GM21526 (cell line): ENCODE measurements around the gene SLC37A1.
"Not testable (repeated sequence)": the region's sequence is repeated elsewhere in the genome, so short reads cannot be mapped to it uniquely, and the experiment has no call there.

ENCODE experiments used
- ATAC-seq: cut with Tn5 transposase; IDR thresholded peaks from one replicate; pipeline ENCODE4 v1.9.1; 2021; ENCODE audit warnings: moderate library complexity; ENCODE audit not compliant: unreplicated experiment, low FRiP score

Gene SLC37A1

DNA sequence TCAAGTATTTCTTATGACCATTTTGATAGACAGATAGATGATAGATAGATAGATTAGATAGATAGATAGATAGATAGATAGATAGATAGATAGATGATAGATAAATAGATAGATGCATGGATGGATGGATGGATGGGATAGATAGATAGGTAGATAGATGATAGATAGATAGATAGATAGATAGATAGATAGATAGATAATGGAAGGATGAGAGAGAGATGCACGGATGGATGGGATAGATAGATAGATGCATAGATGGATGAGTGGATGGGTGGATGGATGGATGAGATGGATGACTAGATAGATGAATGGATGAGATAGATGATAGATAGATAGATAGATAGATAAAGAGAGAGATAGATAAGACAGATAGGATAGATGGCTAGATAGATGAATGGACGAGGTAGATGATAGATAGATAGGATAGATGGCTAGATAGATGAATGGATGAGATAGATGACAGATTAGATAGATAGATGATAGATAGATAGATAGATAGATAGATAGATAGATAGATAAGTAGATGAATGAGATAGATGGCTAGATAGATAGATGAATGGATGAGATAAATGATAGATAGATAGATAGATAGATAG is 114.9 kb downstream of the SLC37A1 start:
- not testable (repeated sequence) for ATAC-seq

DNA sequence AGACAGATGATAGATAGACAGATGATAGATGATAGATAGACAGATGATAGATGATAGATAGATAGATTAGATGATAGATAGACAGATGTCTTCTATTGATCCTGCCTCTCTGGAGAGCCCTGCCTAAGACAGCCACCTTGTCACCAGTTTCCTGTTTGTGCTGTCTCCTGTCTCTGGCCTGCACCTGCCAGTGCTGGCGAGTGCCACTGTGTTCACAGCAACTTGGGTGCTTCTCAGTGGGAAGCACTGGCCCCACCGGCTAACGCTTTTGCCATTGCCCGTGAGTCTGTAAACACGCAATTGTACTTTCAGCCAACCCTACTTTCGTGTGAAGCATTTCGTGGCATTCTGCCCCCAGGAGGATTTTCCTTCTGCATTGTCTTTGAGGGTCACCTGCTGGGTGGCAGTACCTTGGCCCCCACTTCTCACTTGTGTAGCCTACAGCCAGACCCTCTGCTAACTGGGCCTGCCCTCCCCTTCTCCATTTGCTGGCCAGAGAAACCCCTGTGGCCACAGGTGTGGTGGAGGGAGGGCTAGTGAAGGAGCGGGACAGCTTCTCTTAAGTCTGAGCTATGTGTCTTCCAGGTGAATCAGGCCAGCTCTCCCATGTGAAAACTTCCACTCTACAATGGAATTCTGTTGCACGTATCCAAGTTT is 116.4 kb downstream of the SLC37A1 start:
- no peak for ATAC-seq

DNA sequence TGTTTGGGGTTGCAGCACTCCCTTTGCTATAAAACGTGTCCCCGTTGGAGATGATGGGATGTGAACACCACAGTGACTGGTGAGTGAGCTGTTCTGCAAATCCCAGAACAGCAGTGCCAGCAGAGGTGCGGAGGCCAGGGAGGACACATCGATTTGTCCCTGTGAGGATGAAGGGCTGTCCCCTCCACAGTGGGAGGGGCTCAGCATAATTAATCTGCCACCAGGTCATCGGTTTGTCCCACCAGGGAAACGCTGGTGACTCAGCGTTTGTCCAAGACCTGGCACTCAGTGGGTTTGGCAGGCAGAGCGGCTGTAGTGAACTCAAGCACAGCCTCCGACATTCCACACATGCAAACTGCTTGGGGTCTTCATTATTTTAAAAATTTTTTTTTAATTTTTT is 117.0 kb downstream of the SLC37A1 start:
- no peak for ATAC-seq
